ENCODE results near the gene ADGRV1.

The ADGRV1 gene

GRCh38 chr5:91190314-91190690 is 631.7 kb downstream of the ADGRV1 start:
- no peak for DNase-seq (ENCODE audit: low read depth in 2 of 2)

- DNase-seq (ENCODE audit: low read depth in 2 of 2), result no peak
These were observed 636.3 kb downstream of the ADGRV1 start for GRCh38 chr5:91194824-91195381.

DNA sequence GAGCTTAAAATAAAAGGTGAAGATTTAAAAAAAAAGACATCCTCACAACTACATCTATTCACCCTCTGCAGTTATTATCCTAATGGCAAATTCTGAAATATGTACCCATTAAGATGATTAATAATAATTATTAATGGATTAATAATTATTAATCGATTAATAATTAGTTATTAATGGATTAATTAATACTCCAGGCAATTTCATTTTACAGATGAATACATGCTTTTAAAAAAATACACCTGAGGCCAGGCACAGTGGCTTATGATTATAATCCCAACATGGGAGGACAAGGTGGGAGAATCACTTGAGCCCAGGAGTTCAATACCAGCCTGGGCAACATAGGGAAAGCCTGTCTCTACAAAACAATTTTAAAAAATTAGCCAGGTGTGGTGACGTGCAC is 642.1 kb downstream of the ADGRV1 start:
- DNase-seq (ENCODE audit: low read depth in 2 of 2), result no peak

GRCh38 chr5:91206103-91206502 is 647.5 kb downstream of the ADGRV1 start:
- DNase-seq (ENCODE audit: low read depth in 2 of 2), result no peak

DNA sequence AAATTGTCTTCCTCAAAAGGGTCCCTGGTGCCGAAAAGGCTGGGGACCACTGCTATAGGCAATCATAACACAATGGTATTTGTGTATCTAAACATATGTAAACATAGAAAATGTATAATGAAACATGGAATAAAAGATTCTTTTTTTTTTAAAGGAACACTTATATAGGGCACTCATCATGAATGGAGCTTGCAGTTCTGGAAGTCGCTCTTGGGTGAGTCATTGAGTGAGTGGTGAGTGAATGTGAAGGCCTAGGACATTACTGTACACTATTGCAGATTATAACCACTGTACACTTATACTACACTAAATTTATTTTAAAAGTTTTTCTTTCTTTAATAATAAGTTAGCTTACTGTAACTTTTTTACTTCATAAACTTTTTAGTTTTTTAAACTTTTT is 648.1 kb downstream of the ADGRV1 start:
- DNase-seq (ENCODE audit: low read depth in 2 of 2), result no peak

GRCh38 chr5:91207248-91207647 is 648.7 kb downstream of the ADGRV1 start:
- DNase-seq (ENCODE audit: low read depth in 2 of 2), result no peak

GRCh38 chr5:91211997-91212713 is 653.6 kb downstream of the ADGRV1 start:
- no peak for DNase-seq (ENCODE audit: low read depth in 2 of 2)

GRCh38 chr5:91212714-91213092 is 654.1 kb downstream of the ADGRV1 start:
- no peak for DNase-seq (ENCODE audit: low read depth in 2 of 2)
